ENCODE results near the gene GGCT. TPM values are rescaled to one million over a fixed set of nuclear protein-coding genes. Genes with fewer than 3 reads are reported as not detected.

The GGCT gene
- polyA plus RNA-seq, 1 donor (not counting 4 experiments of a cell fraction or from before 2014, with no cell fraction given) = 59.8 TPM

DNA sequence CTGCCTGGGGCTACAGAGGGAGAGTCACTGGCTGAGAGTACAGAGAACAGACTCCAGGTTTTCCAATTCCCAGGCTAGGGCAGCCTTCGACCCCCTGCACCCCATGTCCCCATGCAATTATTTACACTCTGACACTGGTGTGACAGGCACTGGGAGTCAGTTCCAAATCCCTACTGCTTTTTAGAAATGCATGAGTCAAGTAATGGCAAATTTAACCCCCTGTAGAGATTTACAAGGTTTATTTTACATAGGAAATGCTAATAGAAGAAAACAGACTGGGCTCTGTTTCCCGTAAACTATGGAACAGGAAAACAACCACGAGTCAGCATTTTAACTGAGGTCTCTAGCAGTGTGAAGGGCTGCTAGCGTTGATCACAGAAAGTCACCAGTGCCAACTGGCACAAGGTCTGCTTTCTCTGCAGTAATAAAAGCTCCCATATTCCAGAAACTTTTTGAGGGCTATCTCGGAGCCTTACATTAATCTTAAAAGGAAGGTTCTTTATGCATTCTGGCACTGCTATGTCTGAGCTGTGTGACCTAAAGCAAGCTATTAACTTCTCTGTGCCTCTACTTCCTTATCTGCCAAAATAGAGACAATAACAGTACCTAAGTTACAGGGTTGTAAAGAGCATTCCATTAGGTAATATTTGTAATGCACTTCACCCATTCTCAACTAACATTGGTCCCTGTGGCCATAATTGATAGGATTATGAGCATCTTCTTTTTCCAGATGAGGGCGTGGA, 54.2 kb downstream of the GGCT start:
- Histone ChIP-seq H3K9me1 (ENCODE audit: control insufficient read depth, extremely low read depth, insufficient read depth, low read length) (no peaks in the 10 kb centered on the region), H3K9me3 (ENCODE audit: control insufficient read depth, low read depth, low read length) (no peaks in the 10 kb centered on the region), H3K4me1 (ENCODE audit: control insufficient read depth, extremely low read depth, insufficient read depth, low read length) (no peaks in the 10 kb centered on the region), H2AFZ (ENCODE audit: control insufficient read depth, low read length) (no peak overlapping the region), H3K4me2 (ENCODE audit: control insufficient read depth, extremely low read depth, insufficient read depth, low read depth, low read length) (no peak overlapping the region), H3K36me3 (ENCODE audit: control insufficient read depth in 2 of 2, extremely low read depth in 1 of 2, insufficient read depth in 2 of 2, low read length in 2 of 2) (peaks cover 14 to 15% of the 10 kb centered on the region in 2 experiments), H3K27ac (ENCODE audit: control insufficient read depth, insufficient read depth, low read length) (no peak overlapping the region), H3K9ac (ENCODE audit: control insufficient read depth, extremely low read depth, insufficient read depth, low read length) (no peak overlapping the region), H3K27me3 (ENCODE audit: control insufficient read depth, extremely low read depth, insufficient read depth, low read length) (no peaks in the 10 kb centered on the region), H3K4me3 (ENCODE audit: control insufficient read depth in 2 of 3, extremely low read depth in 1 of 3, insufficient read depth in 2 of 3, low read depth in 1 of 3, low read length in 3 of 3) (no peak overlapping the region), H4K20me1 (ENCODE audit: control insufficient read depth, extremely low read depth, insufficient read depth, low read length) (no peaks in the 10 kb centered on the region), H3K79me2 (ENCODE audit: control insufficient read depth, insufficient read depth, low read length) (no peaks in the 10 kb centered on the region)
- dilution Hi-C loops (cut with MboI; ENCODE audit: extremely low pct_ligation_motif_present, low sequenced_read_pairs) = no loop called here
- FAIRE-seq (no peak), DNase-seq (ENCODE audit: low read depth, low spot score) (no peak)
- TF ChIP-seq CTCF (optimal IDR thresholded peaks at IDR 0.05 in 1 of 3, IDR thresholded peaks at IDR 0.05 in 1 of 3, conservative IDR thresholded peaks at IDR 0.05 in 1 of 3; ENCODE audit: extremely low read depth in 1 of 3, insufficient read depth in 2 of 3, low read length in 3 of 3) = no peak
- TF ChIP-seq EZH2 (IDR thresholded peaks at IDR 0.05; ENCODE audit: low read length) = no peak

DNA sequence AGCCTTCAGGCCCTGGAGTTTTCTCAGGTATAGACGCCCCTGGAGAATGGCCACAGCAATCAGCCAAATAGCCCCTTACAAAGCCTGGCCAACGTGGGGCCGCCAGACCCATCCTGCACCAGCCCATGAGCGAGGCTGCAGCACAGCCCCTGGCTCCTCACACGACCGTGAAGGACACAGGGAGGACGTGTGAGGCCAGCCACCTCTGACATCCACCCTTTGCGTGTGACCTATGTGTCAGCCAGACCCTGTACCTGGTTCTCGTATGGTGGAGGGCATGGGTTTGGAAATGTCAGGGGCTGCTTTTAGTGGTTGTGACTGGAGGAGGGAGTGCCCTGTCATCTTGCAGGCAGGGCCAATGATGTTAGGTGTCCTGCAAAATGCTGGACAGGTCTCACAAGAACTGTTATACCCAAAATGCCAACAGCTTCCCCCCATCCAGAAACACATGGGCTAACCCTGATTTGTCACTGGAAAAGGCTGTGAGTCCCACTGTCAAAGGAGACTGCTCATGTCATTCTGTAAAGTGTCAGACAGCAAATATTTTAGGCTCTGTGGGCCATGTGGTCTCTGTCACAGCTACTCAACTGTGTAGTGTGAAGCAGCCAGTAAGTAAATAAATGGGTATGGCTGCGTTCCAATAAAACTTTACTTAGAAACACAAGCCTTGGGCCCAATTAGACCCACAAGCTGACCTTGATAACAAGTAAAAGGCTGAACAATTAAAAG, 56.0 kb downstream of the GGCT start:
- Histone ChIP-seq H3K36me3 (ENCODE audit: control insufficient read depth in 2 of 2, extremely low read depth in 1 of 2, insufficient read depth in 2 of 2, low read length in 2 of 2) (peaks cover 13 to 15% of the 10 kb centered on the region in 2 experiments), H3K27me3 (ENCODE audit: control insufficient read depth, extremely low read depth, insufficient read depth, low read length) (no peaks in the 10 kb centered on the region), H4K20me1 (ENCODE audit: control insufficient read depth, extremely low read depth, insufficient read depth, low read length) (no peaks in the 10 kb centered on the region), H3K4me3 (ENCODE audit: control insufficient read depth in 2 of 3, extremely low read depth in 1 of 3, insufficient read depth in 2 of 3, low read depth in 1 of 3, low read length in 3 of 3) (no peak overlapping the region), H2AFZ (ENCODE audit: control insufficient read depth, low read length) (no peak overlapping the region), H3K4me2 (ENCODE audit: control insufficient read depth, extremely low read depth, insufficient read depth, low read depth, low read length) (no peak overlapping the region), H3K27ac (ENCODE audit: control insufficient read depth, insufficient read depth, low read length) (no peak overlapping the region), H3K79me2 (ENCODE audit: control insufficient read depth, insufficient read depth, low read length) (no peaks in the 10 kb centered on the region), H3K4me1 (ENCODE audit: control insufficient read depth, extremely low read depth, insufficient read depth, low read length) (no peaks in the 10 kb centered on the region), H3K9ac (ENCODE audit: control insufficient read depth, extremely low read depth, insufficient read depth, low read length) (no peak overlapping the region), H3K9me1 (ENCODE audit: control insufficient read depth, extremely low read depth, insufficient read depth, low read length) (no peaks in the 10 kb centered on the region), H3K9me3 (ENCODE audit: control insufficient read depth, low read depth, low read length) (no peaks in the 10 kb centered on the region)
- DNase-seq (ENCODE audit: low read depth, low spot score) = no peak
- FAIRE-seq = no peak
- dilution Hi-C loops (cut with MboI; ENCODE audit: extremely low pct_ligation_motif_present, low sequenced_read_pairs) = no loop called here
- TF ChIP-seq CTCF (optimal IDR thresholded peaks at IDR 0.05 in 1 of 3, IDR thresholded peaks at IDR 0.05 in 1 of 3, conservative IDR thresholded peaks at IDR 0.05 in 1 of 3; ENCODE audit: extremely low read depth in 1 of 3, insufficient read depth in 2 of 3, low read length in 3 of 3) (no peak), EZH2 (IDR thresholded peaks at IDR 0.05; ENCODE audit: low read length) (no peak)
